Nephron progenitor cell (in vitro differentiated cells): ENCODE results near the gene DCDC1.

Experiments used
- DNase-seq: peaks from one replicate; pipeline ENCODE4 v3.0.0; 2021
- H3K27ac Mint-ChIP-seq: 2 replicates; pipeline ENCODE4 v1.8.0; 2021; ENCODE audit warnings: mild to moderate bottlenecking, moderate library complexity, mixed read lengths
- H3K27me3 Mint-ChIP-seq: 2 replicates; pipeline ENCODE4 v1.8.0; 2021; ENCODE audit warnings: mild to moderate bottlenecking, low read depth, mixed read lengths; ENCODE audit not compliant: poor library complexity
- H3K36me3 Mint-ChIP-seq: 2 replicates; pipeline ENCODE4 v1.8.0; 2021; ENCODE audit warnings: low read depth, mixed read lengths
- H3K4me1 Mint-ChIP-seq: 2 replicates; pipeline ENCODE4 v1.8.0; 2021; ENCODE audit warnings: mixed read lengths
- H3K4me3 Mint-ChIP-seq: 2 replicates; pipeline ENCODE4 v1.8.0; 2021; ENCODE audit warnings: mild to moderate bottlenecking, moderate library complexity, mixed read lengths
- H3K9me3 Mint-ChIP-seq: 2 replicates; pipeline ENCODE4 v1.8.0; 2021; ENCODE audit warnings: mild to moderate bottlenecking, moderate library complexity, mixed read lengths
- CTCF ChIP-seq: fragments of 200-600 bp; sonication (generic); IDR thresholded peaks from 2 replicates; pipeline ENCODE4 v1.5.0; 2021; ENCODE audit warnings: antibody characterized with exemption

The DCDC1 gene

GRCh38 chr11:31089117-31089516, 280.4 kb downstream of the DCDC1 start:
- Mint-ChIP-seq H3K4me3 (no peak overlapping the region), H3K9me3 (peaks cover 21% of the 10 kb centered on the region), H3K36me3 (peaks cover 9% of the 10 kb centered on the region), H3K27ac (no peak overlapping the region), H3K27me3 (peaks cover 4% of the 10 kb centered on the region), H3K4me1 (no peaks in the 10 kb centered on the region)
- TF ChIP-seq CTCF: no peak
- no peak for DNase-seq

DNA sequence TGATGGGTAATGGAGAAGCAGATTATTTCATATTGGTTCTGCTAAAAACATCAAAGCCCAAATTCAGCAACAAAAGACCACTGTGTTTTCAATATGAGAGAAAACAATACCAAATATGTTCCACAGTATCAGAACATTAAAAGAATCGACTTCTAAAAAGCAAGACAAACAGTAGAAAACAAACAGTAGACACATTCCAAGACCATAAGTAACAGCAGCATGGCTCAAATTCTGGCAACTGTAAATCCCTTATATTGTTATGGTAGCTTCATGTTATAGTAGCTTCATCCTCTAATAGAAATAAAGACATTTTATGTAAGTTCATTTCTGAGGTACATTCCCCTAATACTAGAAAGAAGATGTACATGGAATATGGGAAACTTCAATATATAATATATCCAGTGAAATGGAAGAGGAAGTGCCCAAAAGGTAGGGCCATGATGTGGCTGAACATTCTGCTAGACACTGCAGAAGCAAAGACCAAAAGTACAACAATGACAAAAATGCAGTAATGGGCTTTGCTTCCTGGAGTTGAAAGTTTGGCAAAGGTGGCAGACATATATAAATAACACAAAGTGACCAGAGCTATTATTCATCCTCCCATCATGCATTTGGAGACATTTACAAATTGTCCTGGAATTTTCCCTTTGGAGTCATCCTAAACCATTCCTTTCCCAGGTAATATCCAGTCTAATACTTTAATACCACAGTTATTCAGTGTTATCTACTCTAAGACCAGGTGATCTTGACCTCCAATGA, 299.9 kb downstream of the DCDC1 start:
- Mint-ChIP-seq H3K9me3 (no peaks in the 10 kb centered on the region), H3K4me1 (no peaks in the 10 kb centered on the region), H3K36me3 (no peaks in the 10 kb centered on the region), H3K4me3 (no peak overlapping the region), H3K27ac (no peak overlapping the region), H3K27me3 (peaks cover 3% of the 10 kb centered on the region)
- no peak for TF ChIP-seq CTCF
- DNase-seq: no peak

DNA sequence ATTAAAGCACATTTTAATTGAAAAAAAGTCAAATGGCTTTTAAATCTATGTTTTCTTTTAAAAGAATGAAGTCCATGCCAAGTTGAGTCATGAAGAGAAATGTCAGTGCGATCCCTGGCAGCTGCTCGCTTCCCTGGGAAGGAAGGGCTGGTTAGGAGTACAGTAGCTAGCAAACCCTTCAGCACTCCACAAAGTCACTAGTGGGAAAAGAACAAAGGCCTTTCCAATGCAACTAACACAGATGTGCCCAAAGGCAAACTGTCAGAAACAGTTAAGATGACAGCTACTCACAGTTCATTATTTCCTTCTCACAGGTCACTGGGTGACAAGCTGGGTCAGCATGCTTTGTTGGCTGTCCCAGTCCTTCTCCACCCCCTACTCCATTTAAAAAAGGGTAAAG, 308.7 kb downstream of the DCDC1 start:
- Mint-ChIP-seq H3K4me1 (no peaks in the 10 kb centered on the region), H3K9me3 (no peaks in the 10 kb centered on the region), H3K36me3 (no peaks in the 10 kb centered on the region), H3K27me3 (no peaks in the 10 kb centered on the region), H3K4me3 (no peak overlapping the region), H3K27ac (no peak overlapping the region)
- no peak for DNase-seq
- TF ChIP-seq CTCF: no peak

DNA sequence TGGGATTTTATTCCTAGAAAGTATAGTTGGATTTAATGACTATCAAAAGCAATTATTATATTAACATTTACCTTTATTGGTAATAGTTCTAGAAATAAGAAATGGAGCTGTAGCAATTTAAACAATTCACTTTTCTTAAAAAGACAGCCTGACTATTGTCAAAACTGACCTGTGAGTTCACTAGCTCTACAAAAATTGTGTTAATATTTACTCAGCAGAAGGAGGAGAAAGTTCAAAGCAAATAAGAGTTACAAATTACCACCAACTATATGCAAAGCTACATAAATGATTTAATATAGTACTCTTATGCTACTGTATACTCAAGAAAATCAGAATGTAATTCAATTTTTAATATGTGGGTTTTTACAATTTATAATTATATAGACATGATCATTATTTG, 310.0 kb downstream of the DCDC1 start:
- DNase-seq: no peak
- no peaks in the 10 kb centered on the region for H3K9me3 Mint-ChIP-seq
- no peak overlapping the region for H3K4me3 Mint-ChIP-seq
- H3K27ac Mint-ChIP-seq: no peak overlapping the region
- TF ChIP-seq CTCF: no peak
- H3K27me3 Mint-ChIP-seq: no peaks in the 10 kb centered on the region
- no peaks in the 10 kb centered on the region for H3K4me1 Mint-ChIP-seq
- no peaks in the 10 kb centered on the region for H3K36me3 Mint-ChIP-seq

GRCh38 chr11:31050061-31050765, 319.3 kb downstream of the DCDC1 start:
- peaks cover 37% of the 10 kb centered on the region for H3K9me3 Mint-ChIP-seq
- H3K4me1 Mint-ChIP-seq: no peaks in the 10 kb centered on the region
- no peak overlapping the region for H3K27ac Mint-ChIP-seq
- H3K36me3 Mint-ChIP-seq: no peaks in the 10 kb centered on the region
- no peak for DNase-seq
- no peak for TF ChIP-seq CTCF
- no peak overlapping the region for H3K4me3 Mint-ChIP-seq
- no peaks in the 10 kb centered on the region for H3K27me3 Mint-ChIP-seq

- Mint-ChIP-seq H3K27me3 (peaks cover 3% of the 10 kb centered on the region), H3K27ac (no peak overlapping the region), H3K9me3 (no peaks in the 10 kb centered on the region), H3K4me1 (no peaks in the 10 kb centered on the region), H3K36me3 (no peaks in the 10 kb centered on the region), H3K4me3 (no peak overlapping the region)
- no peak for DNase-seq
- TF ChIP-seq CTCF: peak; percentile 39
Observed at GRCh38 chr11:31045335-31045734, 324.2 kb downstream of the DCDC1 start.
